HEK293T (cell line): Measurements from ENCODE around the gene LRMDA.

Experiments
- BHLHE40 ChIP-seq: fragments of 450-650 bp; IDR thresholded peaks from 2 replicates; pipeline ENCODE4 v1.6.1; 2016; ENCODE audit warnings: mild to moderate bottlenecking, moderate library complexity, borderline replicate concordance
- CTBP1 ChIP-seq: fragments of 450-650 bp; IDR thresholded peaks from 2 replicates; pipeline ENCODE4 v1.6.1; 2016; ENCODE audit warnings: borderline replicate concordance
- ELF4 ChIP-seq: fragments of 450-650 bp; IDR thresholded peaks from 2 replicates; pipeline ENCODE4 v1.6.1; 2017; ENCODE audit warnings: antibody characterized with exemption
- FOXK2 ChIP-seq: fragments of 450-650 bp; IDR thresholded peaks from 2 replicates; pipeline ENCODE4 v1.6.1; 2016; ENCODE audit warnings: mild to moderate bottlenecking
- NFRKB ChIP-seq: fragments of 450-650 bp; IDR thresholded peaks from 2 replicates; pipeline ENCODE4 v1.6.1; 2016; ENCODE audit warnings: mild to moderate bottlenecking, moderate library complexity
- SP1 ChIP-seq: fragments of 450-650 bp; IDR thresholded peaks from 2 replicates; pipeline ENCODE4 v1.6.1; 2017
- SUZ12 ChIP-seq: fragments of 450-650 bp; IDR thresholded peaks from 2 replicates; pipeline ENCODE4 v1.6.1; 2016; ENCODE audit warnings: mild to moderate bottlenecking
- TARDBP ChIP-seq: fragments of 450-650 bp; IDR thresholded peaks from 2 replicates; pipeline ENCODE4 v1.6.1; 2016

DNA sequence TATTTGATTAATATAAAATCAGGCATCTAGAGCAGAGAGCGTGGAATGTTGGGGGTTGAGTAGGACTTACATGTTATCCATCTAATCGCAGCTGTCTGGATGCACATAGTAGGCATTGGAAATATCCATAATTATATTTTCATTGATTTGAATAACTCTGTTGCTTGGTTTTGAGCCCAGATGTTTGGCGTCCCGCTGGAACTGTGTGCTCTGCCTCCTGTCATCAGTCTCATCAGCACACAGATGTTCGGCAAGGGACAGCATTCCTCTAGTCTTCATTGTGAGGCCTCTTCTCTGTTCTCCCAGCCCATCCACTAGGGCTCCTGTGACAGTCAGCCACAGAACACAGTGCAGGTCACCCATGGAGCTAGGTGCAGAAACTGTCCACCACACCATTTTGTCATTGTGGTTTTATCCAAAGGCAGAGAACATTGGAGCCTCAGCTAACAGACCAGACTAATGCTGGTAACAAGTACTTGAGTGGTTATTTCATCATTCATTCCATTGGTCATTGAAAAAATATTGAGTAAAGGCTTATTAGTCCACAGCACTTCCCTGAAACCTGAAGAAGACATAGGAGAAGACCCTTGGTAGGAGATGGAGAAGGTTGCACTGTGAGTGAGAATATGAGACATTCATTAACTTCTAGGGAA, 927.4 kb downstream of the LRMDA start:
- TF ChIP-seq SP1 (no peak), TARDBP (no peak), SUZ12 (no peak), BHLHE40 (no peak), ELF4 (no peak), CTBP1 (no peak), NFRKB (no peak), FOXK2 (no peak)
